Kidney tubule cell (primary cell): Measurements from ENCODE around the gene EXPH5.
A peak's percentile ranks its signal among the peaks of the same experiment; 100 is the strongest.
"Not testable (repeated sequence)": the region's sequence is repeated elsewhere in the genome, so short reads cannot be mapped to it uniquely, and the experiment has no call there.

Source experiments
- DNase-seq: peaks from one replicate; pipeline ENCODE4 v3.0.0-alpha.2; 2018; ENCODE audit warnings: low spot score

EXPH5 gene

DNA sequence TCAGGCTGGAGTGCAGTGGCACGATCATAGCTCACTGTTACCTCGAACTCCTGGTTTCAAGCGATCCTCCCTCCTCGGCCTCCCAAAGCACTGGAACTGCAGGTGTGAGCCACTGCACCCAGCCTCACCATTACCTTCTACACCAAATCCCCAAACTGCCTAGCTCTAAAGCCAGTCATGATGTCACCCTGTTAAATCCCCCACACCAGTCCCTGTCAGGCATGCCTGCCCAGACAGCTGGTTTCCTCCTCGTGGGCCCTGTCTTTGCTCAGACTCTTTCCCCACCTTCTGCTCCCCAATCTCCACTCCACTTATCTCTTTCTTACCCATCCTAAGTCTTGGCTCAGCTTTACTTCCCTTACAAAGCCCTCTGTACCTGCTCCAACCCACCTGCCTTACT is 12.5 kb upstream of the EXPH5 start:
- DNase-seq = peak; percentile 30

DNA sequence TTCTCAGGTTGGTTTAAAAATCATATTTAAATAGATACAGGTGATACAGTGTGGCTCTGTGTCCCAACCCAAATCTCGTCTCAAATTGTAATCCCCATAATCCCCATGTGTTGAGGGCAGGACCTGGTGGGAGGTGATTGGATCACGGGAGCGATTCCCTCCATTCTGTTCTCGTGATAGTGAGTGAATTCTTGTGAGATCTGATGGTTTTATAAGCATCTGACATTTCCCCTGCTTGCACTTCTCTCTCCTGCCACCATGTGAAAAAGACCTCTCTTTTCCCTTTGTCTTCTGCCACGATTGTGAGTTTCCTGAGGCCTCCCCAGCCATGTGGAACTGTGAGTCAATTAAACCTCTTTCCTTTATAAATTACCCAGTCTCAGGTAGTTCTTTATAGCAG is 9.2 kb upstream of the EXPH5 start:
- DNase-seq = peak; percentile 57

DNA sequence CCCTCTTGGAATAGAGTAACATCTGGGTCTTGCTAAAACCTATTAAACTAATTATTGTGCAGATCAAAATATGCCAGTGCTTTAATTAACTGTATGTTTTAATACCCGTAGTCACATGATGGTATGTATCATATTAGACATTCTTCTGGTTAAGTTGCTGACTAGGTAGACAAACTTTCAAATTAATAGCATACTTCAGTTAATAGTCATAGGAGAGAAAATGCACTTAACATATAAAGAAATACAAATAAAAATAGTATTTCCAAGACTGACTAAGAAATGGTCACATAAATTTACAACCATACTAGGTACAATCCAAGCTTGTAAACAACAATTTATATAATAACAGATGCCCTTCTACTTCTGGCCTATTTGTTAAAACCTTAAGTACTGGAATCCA is 7.6 kb upstream of the EXPH5 start:
- peak; percentile 45 for DNase-seq

GRCh38 chr11:108599978-108600377 is 6.4 kb upstream of the EXPH5 start:
- DNase-seq = no peak

DNA sequence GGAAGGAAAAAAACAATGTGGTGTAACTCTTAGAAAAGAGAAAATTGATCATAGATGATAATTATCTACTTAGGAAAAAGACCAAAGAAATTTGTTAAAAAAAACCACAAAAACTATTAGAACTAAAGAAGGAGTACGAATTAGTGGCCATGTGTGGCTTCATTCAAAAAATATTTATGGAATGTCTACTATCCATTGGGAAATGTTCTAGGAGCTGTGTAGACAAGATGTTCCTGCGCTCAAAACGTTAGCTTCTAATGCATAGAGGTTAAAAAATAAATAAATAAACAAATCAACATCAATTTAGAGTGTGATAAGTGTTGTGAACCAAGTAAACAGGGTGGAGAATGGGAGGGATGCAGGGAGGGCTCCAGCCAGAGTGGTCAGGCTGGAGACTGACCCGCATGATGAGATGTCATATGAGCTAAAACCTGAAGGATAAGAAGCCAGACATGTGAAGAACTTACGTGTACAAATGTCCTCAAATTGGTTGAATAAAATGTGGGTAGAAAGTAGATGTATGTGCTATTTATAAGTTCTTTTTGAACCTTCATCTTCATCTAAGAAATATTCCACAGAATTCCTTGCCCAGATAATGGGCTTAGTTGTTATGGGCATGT is 4.3 kb upstream of the EXPH5 start:
- DNase-seq = no peak

DNA sequence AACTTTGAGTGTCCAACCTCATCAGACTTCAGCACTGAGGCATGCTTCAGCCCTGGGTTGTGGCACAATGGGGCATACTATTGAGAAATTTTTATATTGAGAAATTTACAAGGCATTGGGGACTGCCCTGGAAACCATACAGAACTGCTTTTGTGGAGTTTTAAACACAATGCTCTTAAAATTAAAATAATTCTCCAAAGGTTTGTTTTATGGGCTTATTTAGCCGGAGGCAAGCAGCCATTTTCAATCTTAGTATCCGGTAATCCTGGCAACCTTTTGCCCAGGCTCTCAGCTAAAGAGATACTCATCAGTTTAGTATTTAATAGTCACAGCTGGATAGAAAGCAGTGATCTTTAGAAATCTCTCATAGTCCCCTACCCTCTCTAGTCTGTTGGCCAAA is 3.1 kb upstream of the EXPH5 start:
- no peak for DNase-seq

DNA sequence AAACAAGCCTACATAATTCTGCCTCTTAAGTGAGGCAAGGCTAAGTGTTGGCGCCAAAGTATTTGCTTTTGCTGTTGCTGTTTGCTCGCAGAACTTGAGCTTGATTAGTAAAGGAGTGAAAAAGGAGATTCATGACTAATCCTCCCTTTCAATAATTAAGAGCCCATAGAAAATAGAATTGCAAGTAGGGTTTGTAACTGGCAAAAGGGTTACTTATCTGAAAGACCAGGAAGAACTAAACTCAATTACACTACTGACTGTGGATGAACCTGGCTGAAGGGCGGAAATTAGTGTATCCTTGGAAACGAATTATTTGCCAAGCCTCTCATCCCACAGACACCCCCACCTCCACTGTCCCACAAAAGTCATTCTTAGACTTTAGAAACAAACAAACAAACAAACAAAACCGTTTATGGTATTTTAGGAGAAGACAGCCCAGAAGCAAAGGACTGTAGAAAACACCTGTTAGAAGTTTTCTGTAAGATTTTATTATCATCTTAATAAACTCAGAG is 411 bp upstream of the EXPH5 start:
- DNase-seq = no peak

GRCh38 chr11:108592591-108593213 is 866 bp downstream of the EXPH5 start:
- DNase-seq = peak; percentile 51

DNA sequence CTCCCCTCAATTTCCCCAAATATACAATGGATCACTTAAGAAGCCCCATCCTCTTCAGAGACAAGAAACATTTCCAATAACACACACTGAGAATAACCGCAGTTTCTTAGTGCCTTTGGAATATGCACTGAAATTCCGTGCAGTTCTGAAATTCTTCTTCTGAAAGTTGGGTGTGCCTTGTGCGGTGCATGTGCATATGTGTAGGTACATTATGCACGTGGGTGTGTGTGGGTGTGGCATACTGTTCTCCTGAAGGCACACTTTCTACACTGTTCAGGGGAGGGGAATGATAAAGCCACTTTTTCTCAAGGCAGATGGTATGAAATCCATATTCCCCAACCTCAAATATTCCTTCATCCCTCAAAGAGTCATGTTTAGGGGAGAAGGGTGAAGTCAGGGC is 1.7 kb downstream of the EXPH5 start:
- DNase-seq = no peak

DNA sequence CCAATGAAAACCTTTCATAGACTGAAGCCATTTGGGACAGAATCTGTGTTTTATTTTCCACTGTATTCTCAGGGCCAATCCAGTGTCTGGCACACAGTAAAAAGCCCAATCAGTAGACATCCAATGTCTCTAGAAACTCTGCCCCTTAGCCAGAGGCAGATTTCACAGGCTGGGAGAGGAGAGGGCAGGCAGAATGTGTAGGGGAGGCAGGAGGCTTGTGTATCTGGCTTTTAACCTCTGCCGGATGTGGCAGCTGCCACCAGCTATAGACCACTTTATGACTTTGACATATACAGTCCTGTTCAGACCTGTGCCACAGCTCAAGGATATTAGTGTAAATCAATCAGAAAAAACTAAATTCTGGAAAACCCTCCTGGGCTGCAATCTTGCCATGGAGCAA is 4.4 kb downstream of the EXPH5 start:
- DNase-seq = no peak

- no peak for DNase-seq
Observed at GRCh38 chr11:108588287-108588686, 5.3 kb downstream of the EXPH5 start.

DNA sequence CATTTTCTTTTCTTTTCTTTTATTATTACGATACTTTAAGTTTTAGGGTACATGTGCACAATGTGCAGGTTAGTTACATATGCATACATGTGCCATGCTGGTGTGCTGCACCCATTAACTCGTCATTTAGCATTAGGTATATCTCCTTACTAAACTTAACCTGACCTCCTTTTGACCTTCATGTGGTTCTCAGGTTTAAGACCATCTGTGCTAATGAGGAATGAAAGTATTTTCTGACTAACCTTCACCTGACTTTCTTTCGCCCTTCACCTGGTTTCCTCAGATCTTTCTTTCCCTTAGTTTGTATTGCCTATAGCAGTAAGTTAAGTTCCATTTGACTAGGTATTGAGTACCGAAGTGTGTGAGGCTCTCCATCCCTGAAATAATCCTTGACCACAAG is 6.5 kb downstream of the EXPH5 start:
- DNase-seq = no peak

GRCh38 chr11:108586600-108586999 is 7.0 kb downstream of the EXPH5 start:
- peak; percentile 72 for DNase-seq

- DNase-seq = not testable (repeated sequence)
Observed at GRCh38 chr11:108586185-108586584, 7.4 kb downstream of the EXPH5 start.

- no peak for DNase-seq
Observed at GRCh38 chr11:108584973-108585372, 8.6 kb downstream of the EXPH5 start.

GRCh38 chr11:108580645-108581044 is 12.9 kb downstream of the EXPH5 start:
- no peak for DNase-seq

DNA sequence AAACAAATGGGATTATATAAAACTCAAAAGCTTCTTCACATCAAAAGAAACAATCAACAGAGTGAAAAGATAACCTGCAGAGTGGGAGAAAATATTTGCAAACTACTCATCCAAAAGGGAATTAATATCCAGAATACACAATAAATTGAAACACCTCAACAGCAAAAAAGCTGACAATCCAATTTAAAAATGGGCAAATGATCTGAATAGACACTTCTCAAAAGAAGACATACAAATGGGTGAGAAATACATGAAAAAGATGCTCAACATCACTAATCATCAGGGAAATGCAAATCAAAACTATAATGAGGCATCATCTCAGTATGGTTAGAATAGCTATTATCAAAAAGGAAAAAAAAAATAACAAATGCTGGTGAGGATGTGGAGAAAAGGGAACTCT is 13.5 kb downstream of the EXPH5 start:
- no peak for DNase-seq

GRCh38 chr11:108576523-108576922 is 17.0 kb downstream of the EXPH5 start:
- no peak for DNase-seq

- no peak for DNase-seq
Observed at GRCh38 chr11:108574675-108575074, 18.9 kb downstream of the EXPH5 start.

- peak; percentile 42 for DNase-seq
Observed at GRCh38 chr11:108571001-108571400, 22.6 kb downstream of the EXPH5 start.

- no peak for DNase-seq
Observed at GRCh38 chr11:108569896-108570295, 23.7 kb downstream of the EXPH5 start.

- no peak for DNase-seq
Observed at GRCh38 chr11:108568195-108568858, 25.2 kb downstream of the EXPH5 start.

GRCh38 chr11:108565653-108566052 is 27.9 kb downstream of the EXPH5 start:
- DNase-seq = no peak
